Measurements from ENCODE around the gene UXS1. TPM values are rescaled to one million over a fixed set of nuclear protein-coding genes. Genes with fewer than 3 reads are reported as not detected.

UXS1 gene
- total RNA-seq, 4 donors from 2014 or later = 8.0 to 46.9 (median 18.4) TPM

- no peak for TF ChIP-seq POLR2A (IDR thresholded peaks at IDR 0.05)
- TF ChIP-seq, protein P1, sequence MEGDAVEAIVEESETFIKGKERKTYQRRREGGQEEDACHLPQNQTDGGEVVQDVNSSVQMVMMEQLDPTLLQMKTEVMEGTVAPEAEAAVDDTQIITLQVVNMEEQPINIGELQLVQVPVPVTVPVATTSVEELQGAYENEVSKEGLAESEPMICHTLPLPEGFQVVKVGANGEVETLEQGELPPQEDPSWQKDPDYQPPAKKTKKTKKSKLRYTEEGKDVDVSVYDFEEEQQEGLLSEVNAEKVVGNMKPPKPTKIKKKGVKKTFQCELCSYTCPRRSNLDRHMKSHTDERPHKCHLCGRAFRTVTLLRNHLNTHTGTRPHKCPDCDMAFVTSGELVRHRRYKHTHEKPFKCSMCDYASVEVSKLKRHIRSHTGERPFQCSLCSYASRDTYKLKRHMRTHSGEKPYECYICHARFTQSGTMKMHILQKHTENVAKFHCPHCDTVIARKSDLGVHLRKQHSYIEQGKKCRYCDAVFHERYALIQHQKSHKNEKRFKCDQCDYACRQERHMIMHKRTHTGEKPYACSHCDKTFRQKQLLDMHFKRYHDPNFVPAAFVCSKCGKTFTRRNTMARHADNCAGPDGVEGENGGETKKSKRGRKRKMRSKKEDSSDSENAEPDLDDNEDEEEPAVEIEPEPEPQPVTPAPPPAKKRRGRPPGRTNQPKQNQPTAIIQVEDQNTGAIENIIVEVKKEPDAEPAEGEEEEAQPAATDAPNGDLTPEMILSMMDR (IDR thresholded peaks at IDR 0.05 in 4 of 5, conservative IDR thresholded peaks at IDR 0.05 in 1 of 5) = no peak
- in situ Hi-C loops (cut with MboI; ENCODE audit: low sequenced_read_pairs in 4 of 4) = no loop called here
- no peak overlapping the region for H3K4me3 ChIP-seq
- no peak overlapping the region for H3K27ac ChIP-seq
- no peak for ATAC-seq
- no peaks in the 10 kb centered on the region for H3K36me3 ChIP-seq
- intact Hi-C loops (cut with DNase I; ENCODE audit: low total_unique reads) = no loop called here
- no peak for DNase-seq
- peaks cover 0 to 1% of the 10 kb centered on the region in 2 donors for H3K4me1 ChIP-seq
- no peaks in the 10 kb centered on the region for H3K9me3 ChIP-seq
- no peaks in the 10 kb centered on the region for H3K27me3 ChIP-seq
These were observed 27.0 kb downstream of the UXS1 start for GRCh38 chr2:106167067-106167466.

- intact Hi-C loops (cut with DNase I; ENCODE audit: low total_unique reads) = no loop called here
- H3K27me3 ChIP-seq = no peaks in the 10 kb centered on the region
These were observed 28.5 kb downstream of the UXS1 start for GRCh38 chr2:106165561-106165960.

DNA sequence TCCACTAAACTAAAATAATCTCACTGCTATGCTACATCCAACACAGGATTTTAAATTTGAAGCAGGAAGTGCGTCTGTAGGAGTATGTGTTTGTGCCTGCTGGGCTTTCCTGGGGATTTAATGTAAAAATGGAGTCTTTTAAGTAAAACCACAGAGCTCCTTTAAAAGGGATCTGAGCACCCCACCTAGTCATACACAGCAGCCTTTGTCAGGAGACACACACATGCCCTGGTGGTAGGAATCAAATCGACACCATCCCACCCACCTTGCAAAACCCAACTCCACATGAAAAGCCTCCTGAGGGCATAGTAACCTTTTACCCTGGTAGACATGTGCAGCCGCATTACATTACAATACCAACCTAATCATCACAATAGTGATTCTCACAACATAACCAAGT is 29.1 kb downstream of the UXS1 start:
- TF ChIP-seq, protein P1 (IDR thresholded peaks at IDR 0.05 in 4 of 5, conservative IDR thresholded peaks at IDR 0.05 in 1 of 5) = no peak
- no peak for TF ChIP-seq POLR2A (IDR thresholded peaks at IDR 0.05)
- Histone ChIP-seq H3K4me3 (no peak overlapping the region), H3K27me3 (no peaks in the 10 kb centered on the region), H3K4me1 (peaks cover 13 to 16% of the 10 kb centered on the region in 2 donors), H3K9me3 (no peaks in the 10 kb centered on the region), H3K36me3 (no peaks in the 10 kb centered on the region), H3K27ac (no peak overlapping the region)
- in situ Hi-C loops (cut with MboI; ENCODE audit: low sequenced_read_pairs in 4 of 4) = no loop called here
- ATAC-seq = no peak
- DNase-seq = no peak
- intact Hi-C loops (cut with DNase I; ENCODE audit: low total_unique reads) = no loop called here

More at GRCh38 chr2:106165561-106165960, 28.5 kb downstream of the UXS1 start:
- Histone ChIP-seq H3K27ac (no peak overlapping the region), H3K9me3 (no peaks in the 10 kb centered on the region), H3K4me1 (peaks cover 13 to 16% of the 10 kb centered on the region in 2 donors), H3K36me3 (no peaks in the 10 kb centered on the region), H3K4me3 (no peak overlapping the region)
- TF ChIP-seq POLR2A (IDR thresholded peaks at IDR 0.05) = no peak
- TF ChIP-seq, protein P1 (IDR thresholded peaks at IDR 0.05 in 4 of 5, conservative IDR thresholded peaks at IDR 0.05 in 1 of 5) = no peak
- in situ Hi-C loops (cut with MboI; ENCODE audit: low sequenced_read_pairs in 4 of 4) = no loop called here
- ATAC-seq (no peak), DNase-seq (no peak)

DNA sequence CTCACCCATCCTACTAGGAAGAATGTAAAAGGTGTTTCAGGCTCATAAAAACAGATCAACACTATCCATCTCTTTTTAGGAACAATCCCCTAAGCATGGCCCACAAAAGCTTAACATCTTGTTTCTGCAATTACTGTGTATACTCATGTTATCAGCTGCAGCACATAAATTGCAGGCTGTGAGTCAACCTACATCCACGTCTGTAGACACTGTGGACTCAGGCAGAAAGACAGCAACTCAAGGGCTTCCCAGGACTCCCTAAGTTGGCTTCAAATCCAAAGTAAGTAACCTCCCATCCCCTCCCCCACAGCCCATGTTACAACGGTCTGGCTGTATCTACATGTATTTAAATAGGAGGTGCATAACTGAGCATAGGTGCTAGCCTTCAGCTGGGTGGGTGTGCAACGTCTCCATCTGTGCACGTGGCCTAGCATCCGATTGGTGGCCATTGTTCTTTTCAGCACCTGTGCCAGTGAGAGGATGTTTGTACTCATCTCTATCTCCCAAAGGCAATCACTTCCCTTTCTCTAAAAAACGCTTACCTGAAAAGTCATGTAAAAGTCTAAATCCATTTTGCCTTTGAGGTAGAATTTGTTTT is 30.1 kb downstream of the UXS1 start:
- no peak for ATAC-seq
- intact Hi-C loops (cut with DNase I; ENCODE audit: low total_unique reads) = no loop called here

More for the DNA sequence above, 30.1 kb downstream of the UXS1 start:
- in situ Hi-C loops (cut with MboI; ENCODE audit: low sequenced_read_pairs in 4 of 4) = no loop called here
- Histone ChIP-seq H3K4me1 (peaks cover 13 to 16% of the 10 kb centered on the region in 2 donors), H3K4me3 (no peak overlapping the region), H3K9me3 (no peaks in the 10 kb centered on the region), H3K36me3 (no peaks in the 10 kb centered on the region), H3K27me3 (no peaks in the 10 kb centered on the region), H3K27ac (no peak overlapping the region)
- TF ChIP-seq, protein P1 (IDR thresholded peaks at IDR 0.05 in 4 of 5, conservative IDR thresholded peaks at IDR 0.05 in 1 of 5) = no peak
- no peak for TF ChIP-seq POLR2A (IDR thresholded peaks at IDR 0.05)
- no peak for DNase-seq

Data from gastrocnemius medialis (tissue), 4 donors.